Skeletal muscle tissue (tissue), 4 donors: ENCODE measurements around the gene FNDC8. TPM values are rescaled to one million over a fixed set of nuclear protein-coding genes. Genes with fewer than 3 reads are reported as not detected.
"Not testable (repeated sequence)": the region's sequence is repeated elsewhere in the genome, so short reads cannot be mapped to it uniquely, and the experiment has no call there.

Experiments
- H3K27ac ChIP-seq: one replicate; pipeline ENCODE4 v1.7.0; 2013; ENCODE audit warnings: mild to moderate bottlenecking, low read depth, low read length, inconsistent platforms
- H3K27me3 ChIP-seq, 3 donors: one replicate each; pipeline ENCODE4 v1.7.0; 2013; ENCODE audit warnings: low read length in 3 of 3; ENCODE audit not compliant: control insufficient read depth in 3 of 3, insufficient read depth in 3 of 3
- H3K36me3 ChIP-seq, 3 donors: one replicate each; pipeline ENCODE4 v1.7.0; 2013; ENCODE audit warnings: low read length in 3 of 3; ENCODE audit not compliant: control insufficient read depth in 3 of 3, insufficient read depth in 3 of 3
- H3K4me1 ChIP-seq, 3 donors: one replicate each; pipeline ENCODE4 v1.7.0; 2013; ENCODE audit warnings: low read length in 3 of 3, mild to moderate bottlenecking in 3 of 3; ENCODE audit not compliant: control insufficient read depth in 3 of 3, insufficient read depth in 3 of 3
- H3K4me3 ChIP-seq, 3 donors: one replicate each; pipeline ENCODE4 v1.7.0; 2013; ENCODE audit warnings: low read length in 3 of 3
- H3K9ac ChIP-seq, 3 donors: one replicate each; pipeline ENCODE4 v1.7.0; 2013; ENCODE audit warnings: low read length in 3 of 3, mild to moderate bottlenecking in 3 of 3, moderate library complexity in 2 of 3, low read depth in 1 of 3
- H3K9me3 ChIP-seq, 3 donors: one replicate each; pipeline ENCODE4 v1.7.0; 2013; ENCODE audit warnings: low read length in 3 of 3; ENCODE audit not compliant: control insufficient read depth in 3 of 3
- total RNA-seq: library from RNA; depleted of rRNA; stranded (reverse); fragments of >200 nt; gene quantifications from one replicate; pipeline ENCODE4 v1.2.3, GENCODE V29; 2014
- donor health status: Osteomylitis.

Gene FNDC8
- total RNA-seq, 1 donor from 2014 or later, result not detected

GRCh38 chr17:35138218-35138617, 16.8 kb downstream of the FNDC8 start:
- Histone ChIP-seq H3K4me3 (no peak overlapping the region), H3K9ac (no peak overlapping the region), H3K4me1 (peaks cover 9 to 15% (median 10%) of the 10 kb centered on the region in 3 donors), H3K9me3 (no peaks in the 10 kb centered on the region), H3K36me3 (peaks cover 50 to 65% (median 64%) of the 10 kb centered on the region in 3 donors), H3K27me3 (no peaks in the 10 kb centered on the region), H3K27ac (no peak overlapping the region)

GRCh38 chr17:35141681-35142466, 20.5 kb downstream of the FNDC8 start, which contains the start of gene NLE1:
Gene NLE1, minus strand, starts transcription at chr17:35142303. Its CDS starts 28 bp downstream, at chr17:35142275.
- H3K27ac ChIP-seq, result no peak within 1 kb of the TSS
- peaks cover 13 to 25% (median 18%) of the 10 kb centered on the region in 3 donors for H3K4me1 ChIP-seq
- no peaks in the 10 kb centered on the region for H3K9me3 ChIP-seq
- H3K27me3 ChIP-seq, result no peaks in the 10 kb centered on the region
- peak within 1 kb of the TSS; percentile 70 to 85 (median 73) for H3K9ac ChIP-seq
- H3K36me3 ChIP-seq, result peaks cover 21 to 31% (median 28%) of the 10 kb centered on the region in 3 donors
- H3K4me3 ChIP-seq, result peak within 1 kb of the TSS; percentile 87 to 97 (median 95)

GRCh38 chr17:35142467-35142796, 21.0 kb downstream of the FNDC8 start:
- Histone ChIP-seq H3K9me3 (no peaks in the 10 kb centered on the region), H3K4me1 (peaks cover 17 to 28% (median 21%) of the 10 kb centered on the region in 3 donors), H3K9ac (peak overlapping the region in 2 of 3 donors; percentile 70 to 85), H3K27me3 (no peaks in the 10 kb centered on the region), H3K27ac (no peak overlapping the region), H3K36me3 (peaks cover 15 to 25% (median 23%) of the 10 kb centered on the region in 3 donors), H3K4me3 (peak overlapping the region; percentile 87 to 97 (median 95))

GRCh38 chr17:35144840-35145239, 23.4 kb downstream of the FNDC8 start:
- Histone ChIP-seq H3K4me1 (peaks cover 33 to 50% (median 39%) of the 10 kb centered on the region in 3 donors), H3K9me3 (no peaks in the 10 kb centered on the region), H3K36me3 (peaks cover 2 to 4% (median 3%) of the 10 kb centered on the region in 3 donors), H3K27me3 (no peaks in the 10 kb centered on the region), H3K27ac (no peak overlapping the region), H3K4me3 (no peak overlapping the region), H3K9ac (no peak overlapping the region)

GRCh38 chr17:35146214-35146833, 24.9 kb downstream of the FNDC8 start:
- peak overlapping the region; percentile 95 for H3K27ac ChIP-seq
- peaks cover 34 to 49% (median 40%) of the 10 kb centered on the region in 3 donors for H3K4me1 ChIP-seq
- H3K4me3 ChIP-seq, result peak overlapping the region in 1 of 3 donors; percentile 81
- H3K9me3 ChIP-seq, result no peaks in the 10 kb centered on the region
- H3K9ac ChIP-seq, result peak overlapping the region; percentile 75 to 94 (median 93)
- peaks cover 5 to 11% (median 8%) of the 10 kb centered on the region in 3 donors for H3K36me3 ChIP-seq
- H3K27me3 ChIP-seq, result no peaks in the 10 kb centered on the region

- Histone ChIP-seq H3K4me1 (peaks cover 29 to 41% (median 34%) of the 10 kb centered on the region in 3 donors), H3K9ac (peak within 1 kb of the TSS; percentile 91 to 94 (median 93)), H3K4me3 (peak within 1 kb of the TSS; percentile 76 to 83 (median 81)), H3K9me3 (no peaks in the 10 kb centered on the region), H3K36me3 (peaks cover 10 to 19% (median 17%) of the 10 kb centered on the region in 3 donors), H3K27me3 (no peaks in the 10 kb centered on the region), H3K27ac (peak within 1 kb of the TSS; percentile 95)
Observed at GRCh38 chr17:35147375-35147905, 26.0 kb downstream of the FNDC8 start, which contains the start of gene UNC45B. Gene UNC45B, plus strand, starts transcription at chr17:35147817. Its CDS starts 447 bp downstream, at chr17:35148264.

- Histone ChIP-seq H3K27ac (peak overlapping the region; percentile 95), H3K4me3 (peak overlapping the region; percentile 76 to 83 (median 81)), H3K27me3 (no peaks in the 10 kb centered on the region), H3K4me1 (peaks cover 29 to 40% (median 34%) of the 10 kb centered on the region in 3 donors), H3K36me3 (peaks cover 16 to 25% (median 24%) of the 10 kb centered on the region in 3 donors), H3K9me3 (no peaks in the 10 kb centered on the region), H3K9ac (peak overlapping the region; percentile 91 to 94 (median 93))
Observed at GRCh38 chr17:35148144-35148543, 26.7 kb downstream of the FNDC8 start.

- H3K27ac ChIP-seq, result no peak overlapping the region
- H3K9me3 ChIP-seq, result no peaks in the 10 kb centered on the region
- peak overlapping the region; percentile 24 to 81 (median 51) for H3K4me3 ChIP-seq
- H3K27me3 ChIP-seq, result no peaks in the 10 kb centered on the region
- H3K4me1 ChIP-seq, result peaks cover 29 to 40% (median 34%) of the 10 kb centered on the region in 3 donors
- peaks cover 27 to 37% (median 34%) of the 10 kb centered on the region in 3 donors for H3K36me3 ChIP-seq
- H3K9ac ChIP-seq, result peak overlapping the region in 2 of 3 donors; percentile 16 to 57
Observed at GRCh38 chr17:35149941-35150340, 28.5 kb downstream of the FNDC8 start.

- not testable (repeated sequence) for H3K27ac ChIP-seq, H3K9me3 ChIP-seq, H3K4me3 ChIP-seq, H3K9ac ChIP-seq, H3K27me3 ChIP-seq
- Histone ChIP-seq H3K4me1 (peaks cover 29 to 38% (median 33%) of the 10 kb centered on the region in 3 donors), H3K36me3 (peaks cover 33 to 48% (median 42%) of the 10 kb centered on the region in 3 donors)
Observed at GRCh38 chr17:35151080-35151479, 29.7 kb downstream of the FNDC8 start.
